HL-60 (cell line): ENCODE measurements around the gene MUTYH.

Experiments
- DNase-seq, 2 experiments: peaks; one replicate each; pipeline ENCODE4 v3.0.0-alpha.2; 2010 to 2020; ENCODE audit warnings: low read depth in 1 of 2, low spot score in 1 of 2
- H3K27ac ChIP-seq: fragments of 250-450 bp; sonication (Bioruptor Pico); replicated peaks from 2 replicates; pipeline ENCODE4 v1.5.1; 2020; ENCODE audit warnings: mild to moderate bottlenecking, moderate library complexity
- H3K27me3 ChIP-seq: fragments of 250-450 bp; sonication (Bioruptor Pico); 2 replicates; pipeline ENCODE4 v1.5.1; 2021; ENCODE audit warnings: mild to moderate bottlenecking, moderate library complexity; ENCODE audit not compliant: insufficient read depth, poor library complexity, severe bottlenecking
- H3K4me3 ChIP-seq: replicated peaks from 2 replicates; pipeline ENCODE4 v1.5.1; 2011; ENCODE audit warnings: mild to moderate bottlenecking, control low read depth, low read length; ENCODE audit not compliant: insufficient read depth
- CTCF ChIP-seq: IDR thresholded peaks from one replicate; pipeline ENCODE4 v1.5.1; 2011; ENCODE audit warnings: low read length, control low read depth, inconsistent platforms; ENCODE audit not compliant: insufficient read depth
- GABPA ChIP-seq: IDR thresholded peaks from 2 replicates; pipeline ENCODE4 v1.6.1; 2012; ENCODE audit warnings: low read depth
- POLR2AphosphoS5 ChIP-seq: IDR thresholded peaks from 2 replicates; pipeline ENCODE4 v1.6.1; 2012; ENCODE audit warnings: low read depth
- REST ChIP-seq: IDR thresholded peaks from 2 replicates; pipeline ENCODE4 v1.6.1; 2012; ENCODE audit warnings: low read depth; ENCODE audit not compliant: insufficient replicate concordance
- SPI1 ChIP-seq: IDR thresholded peaks from 2 replicates; pipeline ENCODE4 v1.6.1; 2012; ENCODE audit warnings: low read depth, mild to moderate bottlenecking, borderline replicate concordance

The MUTYH gene

GRCh38 chr1:45317166-45317565 lies 23.1 kb downstream of the MUTYH start:
- Histone ChIP-seq H3K4me3 (no peak overlapping the region), H3K27ac (no peak overlapping the region), H3K27me3 (no peaks in the 10 kb centered on the region)
- TF ChIP-seq CTCF (no peak), POLR2AphosphoS5 (no peak), REST (no peak), GABPA (no peak), SPI1 (no peak)
- no peak for DNase-seq

GRCh38 chr1:45314266-45314665 lies 26.0 kb downstream of the MUTYH start:
- DNase-seq: no peak
- no peak overlapping the region for H3K4me3 ChIP-seq
- H3K27ac ChIP-seq: no peak overlapping the region
- H3K27me3 ChIP-seq: no peaks in the 10 kb centered on the region
- TF ChIP-seq GABPA: no peak
- no peak for TF ChIP-seq SPI1
- TF ChIP-seq CTCF: no peak
- no peak for TF ChIP-seq REST
- no peak for TF ChIP-seq POLR2AphosphoS5

GRCh38 chr1:45306905-45307304 lies 33.3 kb downstream of the MUTYH start:
- no peak for DNase-seq
- TF ChIP-seq GABPA (no peak), POLR2AphosphoS5 (no peak), SPI1 (no peak), REST (no peak), CTCF (no peak)
- no peak overlapping the region for H3K4me3 ChIP-seq
- no peak overlapping the region for H3K27ac ChIP-seq
- no peaks in the 10 kb centered on the region for H3K27me3 ChIP-seq
